H1 (cell line): Measurements from ENCODE around the gene TNNC1. TPM values are rescaled to one million over a fixed set of nuclear protein-coding genes. Genes with fewer than 3 reads are reported as not detected.

Experiments used
- GABPA ChIP-seq: IDR thresholded peaks from 2 replicates; pipeline ENCODE4 v1.6.1; 2011; ENCODE audit warnings: mild to moderate bottlenecking, low read length, moderate library complexity, borderline replicate concordance; ENCODE audit not compliant: insufficient read depth
- SP1 ChIP-seq: IDR thresholded peaks from 2 replicates; pipeline ENCODE4 v1.6.1; 2011; ENCODE audit warnings: low read depth, low read length
- YY1 ChIP-seq: IDR thresholded peaks from 2 replicates; pipeline ENCODE4 v1.6.1; 2011; ENCODE audit warnings: low read depth, mild to moderate bottlenecking, low read length
- polyA plus RNA-seq, 7 experiments: library from polyadenylated mRNA; depleted of rRNA in 3 of 7; stranded (reverse) in 5 of 7; unstranded in 2 of 7; fragments of >200 nt in 5 of 7; fragments of 200-250 nt in 2 of 7; gene quantifications; 1 replicate in 5 of 7; 2 replicates in 1 of 7; 4 replicates in 1 of 7; pipeline versions ENCODE4 v1.2.1 to v1.2.3, GENCODE V29; 2011 to 2013; ENCODE audit warnings: missing spikeins in 2 of 7, mixed read lengths in 2 of 7
- total RNA-seq: library from RNA; stranded (reverse); fragmentation: NEBNext Ultra II Directional; extraction: Animal tissue kit (Norgen Biotek cat#: 25700); gene quantifications from 2 replicates; pipeline ENCODE4 v1.2.1, GENCODE V29; 2021

The TNNC1 gene
- total and polyA plus RNA-seq, 2 of the 8 experiments (the other 6 are each of a cell fraction or from before 2014, with no cell fraction given), result 5.8 to 16.4 TPM

GRCh38 chr3:52487788-52488691 lies 34.2 kb upstream of the TNNC1 start (continued):
- TF ChIP-seq YY1 (no peak), SP1 (no peak), GABPA (no peak)
- TF ChIP-seq, all 59 proteins: peak for 0
